SKM-1 treated with dmso at 0.1 percent for 144 hours (cell line): ENCODE results near the gene KLHL29.
A peak's percentile ranks its signal among the peaks of the same experiment; 100 is the strongest.
"Not testable (repeated sequence)": the region's sequence is repeated elsewhere in the genome, so short reads cannot be mapped to it uniquely, and the experiment has no call there.

ENCODE experiments used
- DNase-seq: peaks from one replicate; lab custom pipeline; 2025; ENCODE audit not compliant: unreplicated experiment; lab: John Stamatoyannopoulos, UW

KLHL29 gene

GRCh38 chr2:23698721-23699579 is 314.0 kb downstream of the KLHL29 start:
- DNase-seq: no peak

DNA sequence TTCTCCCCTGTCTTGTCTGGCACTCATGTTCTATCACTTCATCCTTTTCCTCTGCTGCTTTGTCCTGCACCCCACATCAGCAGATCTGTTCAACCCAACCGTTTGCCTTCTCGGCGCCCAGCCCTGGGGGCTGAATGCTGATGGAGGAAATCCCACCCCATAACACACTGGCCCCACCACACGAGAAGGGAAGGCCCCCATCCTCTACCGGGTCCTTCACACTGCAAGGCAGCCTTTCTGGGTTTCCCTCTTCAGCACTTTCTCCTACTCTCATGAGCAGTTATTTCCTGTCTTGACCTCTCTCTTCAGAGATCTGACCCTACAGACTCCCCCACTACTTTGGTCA is 314.6 kb downstream of the KLHL29 start:
- DNase-seq: no peak

DNA sequence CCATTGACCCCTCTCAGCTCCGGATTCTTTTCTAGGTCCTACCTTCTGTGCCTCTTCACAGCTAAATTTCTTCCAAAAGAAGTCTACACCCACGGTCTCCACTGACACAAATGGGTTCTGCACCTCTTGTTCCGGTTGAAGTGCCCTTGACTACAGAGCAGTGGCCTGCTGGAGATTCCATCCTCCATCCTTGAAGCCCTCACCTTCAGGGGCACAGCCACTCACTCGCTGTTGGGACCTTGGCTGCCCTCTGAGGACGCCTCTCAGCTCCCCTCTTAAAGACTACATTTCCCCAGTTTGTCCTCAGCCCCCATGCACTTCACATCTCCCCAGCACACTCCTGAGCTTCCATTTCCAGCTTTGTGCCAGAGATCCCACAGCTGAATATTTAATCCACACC is 315.6 kb downstream of the KLHL29 start:
- no peak for DNase-seq

- DNase-seq: no peak
Measured at GRCh38 chr2:23703037-23703582, 318.1 kb downstream of the KLHL29 start.

- DNase-seq: no peak
Measured at GRCh38 chr2:23703583-23704385, 318.8 kb downstream of the KLHL29 start.

DNA sequence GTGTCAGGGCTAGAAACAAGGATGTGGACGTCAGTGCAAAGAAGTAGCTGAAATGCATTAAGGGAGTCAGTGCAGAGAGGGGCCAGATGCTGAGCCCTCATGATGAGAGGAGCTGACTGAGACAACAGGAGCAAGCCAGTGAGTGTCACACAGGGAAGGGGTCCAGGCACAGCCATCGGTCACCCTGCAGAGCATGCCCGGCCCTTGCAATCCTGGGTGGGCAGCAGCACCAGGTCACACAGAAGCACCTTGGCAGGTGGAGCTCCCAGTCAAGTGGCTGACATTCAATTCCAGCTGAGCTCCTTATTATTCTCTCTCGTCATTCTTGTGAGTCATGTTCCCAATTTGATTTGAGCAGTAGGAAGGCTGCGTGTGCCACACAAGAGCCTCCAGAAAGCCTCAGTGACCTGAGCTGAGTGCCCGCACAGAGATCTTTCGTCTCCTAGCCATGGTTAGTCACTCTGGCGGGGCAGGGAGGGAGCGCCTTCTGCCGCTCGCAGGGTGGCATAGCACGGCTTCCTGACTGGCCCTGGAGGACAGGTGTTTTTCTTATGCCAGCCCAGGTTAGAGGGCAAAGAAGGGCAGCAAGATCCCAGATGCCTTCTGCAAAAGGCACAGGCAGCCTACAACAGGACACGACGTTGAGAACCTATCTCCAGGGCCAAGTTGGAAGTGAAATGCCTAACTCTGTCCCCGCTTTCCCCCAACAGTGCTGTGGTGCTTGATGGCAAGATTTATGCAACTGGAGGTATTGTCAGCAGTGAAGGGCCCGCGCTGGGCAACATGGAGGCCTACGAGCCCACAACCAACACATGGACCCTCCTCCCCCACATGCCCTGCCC is 321.0 kb downstream of the KLHL29 start:
- no peak for DNase-seq

DNA sequence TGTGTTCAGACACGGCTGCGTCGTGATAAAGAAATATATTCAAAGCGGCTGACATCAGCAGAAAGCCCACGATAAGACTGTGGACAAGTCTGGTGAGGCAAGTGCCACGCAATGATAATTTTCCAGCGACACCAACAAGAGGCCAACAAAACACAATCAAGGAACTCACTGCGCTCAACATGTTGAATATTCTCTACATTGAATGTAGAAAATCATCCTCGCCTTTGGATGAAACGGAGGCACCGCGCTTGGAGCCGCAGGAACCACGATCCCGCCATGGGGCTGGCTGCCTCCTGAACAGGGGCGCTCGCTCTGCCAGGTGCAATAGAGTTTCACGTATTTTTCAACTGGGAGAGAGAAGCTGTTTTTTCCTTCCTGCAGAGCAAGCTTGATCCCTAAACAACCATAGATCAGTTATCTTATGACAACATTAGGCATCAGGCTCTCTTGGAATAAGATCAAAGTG is 321.7 kb downstream of the KLHL29 start:
- no peak for DNase-seq

DNA sequence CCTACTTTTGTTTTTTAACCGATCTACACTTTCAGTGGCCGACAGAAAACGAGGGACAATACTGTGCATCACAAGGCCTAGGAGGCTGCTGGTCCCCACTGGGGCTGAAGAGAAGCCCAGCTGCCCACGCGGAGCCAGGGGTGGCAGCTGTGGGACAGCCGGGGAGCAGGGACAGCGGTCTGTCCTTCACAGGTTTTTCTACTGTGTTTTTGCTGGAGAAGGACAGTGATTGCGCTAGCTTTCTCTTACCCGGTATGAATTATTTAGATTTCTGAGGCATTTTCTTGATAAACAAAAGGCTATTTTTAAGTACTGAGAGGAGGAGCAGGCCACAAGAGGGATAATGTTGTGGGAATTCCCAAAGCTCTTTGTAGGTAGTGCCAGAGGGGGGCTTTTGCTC is 322.1 kb downstream of the KLHL29 start:
- DNase-seq: no peak

- DNase-seq: no peak
Measured at GRCh38 chr2:23708771-23709170, 323.8 kb downstream of the KLHL29 start.

DNA sequence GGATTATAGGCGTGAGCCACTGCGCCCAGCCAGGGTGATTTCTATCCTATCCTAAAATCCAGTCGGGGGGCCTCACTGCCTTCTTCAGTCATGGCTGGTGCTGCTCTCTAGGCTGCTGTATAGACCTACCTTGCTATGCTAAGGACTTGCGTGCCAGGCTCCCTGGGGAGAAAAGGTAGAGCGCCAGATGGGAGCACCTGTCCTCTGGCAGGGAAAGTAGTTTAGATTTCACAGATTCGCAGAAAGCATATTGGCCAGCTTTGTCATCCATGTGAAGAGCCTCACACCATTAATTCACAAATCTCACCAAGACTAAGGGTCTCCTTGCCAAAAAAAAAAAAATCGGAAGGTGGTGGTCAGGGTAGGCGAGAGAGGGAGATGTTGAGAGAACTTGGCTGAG is 324.3 kb downstream of the KLHL29 start:
- DNase-seq: no peak

- DNase-seq: no peak
Measured at GRCh38 chr2:23711979-23712755, 327.2 kb downstream of the KLHL29 start.

DNA sequence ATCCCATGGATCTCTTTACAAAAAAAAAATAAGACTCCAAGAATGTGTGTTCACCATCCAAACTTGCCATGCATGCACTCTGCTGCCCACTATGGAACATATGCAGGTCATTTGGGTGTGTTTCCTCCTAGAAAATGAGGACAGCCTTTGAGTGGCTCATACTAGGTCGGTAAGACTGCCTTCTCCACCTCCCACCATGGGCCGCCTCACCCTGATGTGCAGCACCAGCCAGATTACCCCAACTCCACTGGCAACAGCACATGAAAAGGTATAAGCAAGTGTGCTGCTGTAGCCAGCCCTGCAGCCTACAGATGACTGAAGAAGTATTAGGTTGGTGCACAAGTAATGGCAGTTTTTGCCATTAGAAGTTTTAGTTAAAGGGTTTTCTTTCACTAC is 327.8 kb downstream of the KLHL29 start:
- DNase-seq: no peak

DNA sequence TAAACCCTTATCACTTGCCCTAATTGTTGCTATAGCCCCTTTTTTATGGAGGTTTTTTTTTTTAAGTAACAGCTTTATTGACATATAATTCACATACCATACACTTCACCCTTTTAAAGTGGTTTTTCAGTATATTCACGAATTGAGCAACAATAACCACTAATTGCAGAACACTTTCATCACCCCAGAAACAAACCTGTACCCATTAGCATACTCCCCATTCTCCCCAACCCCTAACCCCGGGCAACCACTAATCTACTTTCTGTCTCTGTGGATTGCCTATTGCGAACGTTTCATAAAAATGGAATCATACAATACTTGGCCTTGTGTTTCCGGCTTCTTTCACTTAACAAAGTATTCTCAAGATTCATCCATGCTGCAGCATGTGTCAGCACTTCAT is 328.4 kb downstream of the KLHL29 start:
- peak; percentile 63 for DNase-seq

DNA sequence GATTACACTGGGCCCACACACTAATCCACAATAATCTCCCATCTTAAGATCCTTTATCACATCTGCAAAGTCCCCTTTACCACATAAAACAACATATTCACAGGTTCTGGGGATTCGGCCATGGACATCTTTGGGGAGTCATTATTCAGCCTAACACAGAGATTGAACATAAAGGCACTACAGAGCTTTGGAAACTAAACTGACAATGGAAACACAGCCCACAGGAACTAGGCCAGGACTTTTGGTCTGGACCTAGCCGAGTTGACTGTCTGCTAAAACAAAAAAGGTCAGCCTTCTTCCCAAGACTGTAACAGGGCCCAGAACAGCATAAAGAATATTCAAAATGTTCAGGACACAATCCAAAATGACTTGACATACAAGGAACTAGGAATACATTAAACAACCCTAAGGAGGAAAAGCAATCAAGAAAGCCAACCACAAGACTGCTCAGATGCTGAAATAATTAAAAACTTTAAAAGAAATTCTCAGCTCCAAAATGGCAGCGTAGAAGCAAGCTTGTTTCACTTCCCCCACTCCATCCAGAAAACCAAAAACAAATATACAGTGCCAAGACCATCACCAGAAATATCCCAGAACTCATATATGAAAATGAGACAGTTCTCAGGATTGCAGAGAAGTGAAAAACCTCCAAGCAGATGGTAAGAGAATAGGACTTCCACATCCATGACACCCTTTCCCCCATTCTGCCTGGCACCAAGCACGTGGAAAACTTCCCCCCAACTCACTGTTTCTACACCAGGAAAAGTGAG is 334.1 kb downstream of the KLHL29 start:
- DNase-seq: no peak

GRCh38 chr2:23719716-23720115 is 334.7 kb downstream of the KLHL29 start:
- no peak for DNase-seq

- DNase-seq: no peak
Measured at GRCh38 chr2:23720705-23721453, 335.9 kb downstream of the KLHL29 start.

DNA sequence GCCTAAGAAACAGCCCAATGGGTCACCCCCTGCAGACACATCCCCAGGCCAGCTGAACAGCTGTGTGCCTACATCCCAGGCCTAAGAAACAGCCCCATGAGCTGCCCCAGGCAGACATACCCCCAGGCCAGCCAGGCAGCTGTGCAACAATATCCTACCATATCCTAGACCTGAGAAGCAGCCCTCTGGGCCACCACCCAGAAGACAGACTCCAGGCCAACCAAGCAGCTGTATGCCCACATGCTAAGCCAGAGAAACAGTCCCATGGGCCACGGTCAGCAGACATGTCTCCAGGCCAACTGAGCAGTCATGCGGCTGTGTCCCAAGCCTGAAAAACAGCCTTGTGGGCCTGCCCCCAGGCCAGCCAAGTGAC is 336.5 kb downstream of the KLHL29 start:
- no peak for DNase-seq

DNA sequence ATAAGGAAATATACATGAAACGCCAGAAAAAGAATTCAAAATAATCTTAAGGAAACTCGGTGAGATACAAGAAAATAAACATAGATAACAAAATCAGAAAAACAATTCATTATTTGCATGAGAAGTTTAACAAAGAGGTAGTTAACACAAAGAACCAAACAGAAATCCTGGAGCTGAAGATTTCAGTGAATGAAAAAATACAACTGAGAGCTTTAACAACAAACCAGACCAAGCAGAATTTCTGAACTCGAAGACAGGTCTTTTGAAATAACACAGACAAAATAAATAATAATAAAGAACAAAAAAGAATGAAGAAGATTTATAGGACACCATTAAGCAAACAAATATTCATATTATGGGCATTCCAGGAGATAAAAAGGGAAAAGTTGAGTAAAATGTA is 337.3 kb downstream of the KLHL29 start:
- DNase-seq: no peak

GRCh38 chr2:23723029-23723428 is 338.1 kb downstream of the KLHL29 start:
- DNase-seq: not testable (repeated sequence)
